ENCODE measurements around the gene LPP.

LPP gene

GRCh38 chr3:188309437-188310269 lies 155.7 kb downstream of the LPP start:
- DNase-seq, result no peak

GRCh38 chr3:188310270-188310710 lies 156.3 kb downstream of the LPP start:
- no peak for DNase-seq

DNA sequence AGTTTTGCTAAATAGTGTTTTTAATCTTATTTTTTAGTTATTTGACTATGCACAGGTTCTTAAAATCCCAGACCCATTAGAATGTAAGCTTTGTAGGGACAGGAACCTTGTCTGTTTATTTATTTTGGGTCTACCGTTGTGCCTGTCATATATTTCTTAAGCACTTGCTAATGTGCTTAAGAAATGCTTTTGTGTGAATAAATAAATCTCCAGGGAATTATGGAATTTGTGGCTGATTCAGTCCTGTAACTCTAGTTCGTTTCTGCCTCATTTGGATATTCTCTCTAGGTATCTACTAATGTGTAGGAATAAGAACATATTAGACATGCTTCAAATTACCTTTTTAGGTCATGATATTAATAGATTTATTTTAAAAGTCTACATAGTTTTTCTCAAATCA lies 161.6 kb downstream of the LPP start:
- no peak for DNase-seq

DNA sequence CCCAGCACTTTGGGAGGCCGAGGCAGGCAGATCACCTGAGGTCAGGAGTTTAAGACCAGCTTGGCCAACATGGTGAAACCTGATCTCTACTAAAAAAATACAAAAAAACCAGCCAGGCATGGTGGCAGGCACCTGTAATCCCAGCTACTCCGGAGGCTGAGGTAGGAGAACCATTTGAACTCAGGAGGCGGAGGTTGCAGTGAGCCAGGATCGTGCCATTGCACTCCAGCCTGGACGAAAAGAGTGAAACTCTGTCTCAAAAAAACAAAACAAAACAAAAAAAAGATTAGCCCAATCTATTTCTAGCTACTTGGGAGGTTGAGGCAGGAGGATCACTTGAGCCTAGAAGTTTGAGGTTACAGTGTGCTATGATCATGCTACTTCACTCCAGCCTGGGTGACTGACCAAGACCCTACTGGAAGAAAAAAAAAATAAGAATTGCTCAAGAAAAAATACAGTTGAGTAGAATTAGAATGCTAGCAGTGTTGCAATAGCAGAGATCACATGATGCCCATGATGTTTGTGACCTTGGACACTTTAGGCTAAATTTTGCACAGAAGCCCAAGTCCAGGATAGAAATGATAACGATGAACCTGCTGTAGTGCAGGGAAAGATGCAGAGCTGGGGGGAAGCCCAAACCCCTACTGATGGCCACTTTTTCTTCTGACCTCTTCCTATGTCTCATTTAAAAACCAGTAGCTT lies 162.2 kb downstream of the LPP start:
- DNase-seq, result no peak

DNA sequence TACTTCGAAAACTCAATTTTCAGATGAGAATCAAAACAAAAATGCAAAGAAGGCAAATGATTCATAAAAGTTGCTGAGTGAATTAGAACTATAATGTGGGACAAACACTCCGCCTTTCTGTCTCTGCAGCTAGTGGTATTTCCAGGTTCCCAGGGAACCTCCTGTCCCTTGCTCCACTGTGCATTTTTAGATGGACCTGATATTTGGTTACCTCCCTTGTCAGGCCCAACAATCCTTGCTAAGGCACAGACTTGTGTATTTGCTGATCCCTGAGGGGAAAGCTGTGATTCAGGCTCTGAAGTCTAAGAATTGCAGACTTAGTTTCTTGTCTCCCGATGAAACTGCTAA lies 162.7 kb downstream of the LPP start:
- no peak for DNase-seq

DNA sequence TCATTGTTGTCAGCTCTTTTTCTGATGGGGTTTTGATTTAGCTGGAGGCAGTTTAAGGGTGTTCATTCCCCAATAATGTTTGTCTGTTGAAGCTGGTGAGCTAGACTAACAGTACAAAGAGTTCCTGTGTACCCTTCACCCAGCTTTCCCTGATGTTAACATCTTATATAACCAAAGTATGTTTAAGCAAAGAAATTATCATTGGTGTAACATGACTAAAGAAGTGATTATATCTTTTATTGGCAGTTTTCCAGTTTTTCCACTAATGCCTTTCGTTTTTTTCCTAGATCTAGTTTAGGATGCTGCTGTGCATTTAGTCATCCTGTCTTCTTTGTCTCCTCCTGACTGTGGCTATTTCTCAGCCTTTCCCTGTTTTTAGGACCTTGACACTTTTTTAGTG lies 165.6 kb downstream of the LPP start:
- no peak for DNase-seq

DNA sequence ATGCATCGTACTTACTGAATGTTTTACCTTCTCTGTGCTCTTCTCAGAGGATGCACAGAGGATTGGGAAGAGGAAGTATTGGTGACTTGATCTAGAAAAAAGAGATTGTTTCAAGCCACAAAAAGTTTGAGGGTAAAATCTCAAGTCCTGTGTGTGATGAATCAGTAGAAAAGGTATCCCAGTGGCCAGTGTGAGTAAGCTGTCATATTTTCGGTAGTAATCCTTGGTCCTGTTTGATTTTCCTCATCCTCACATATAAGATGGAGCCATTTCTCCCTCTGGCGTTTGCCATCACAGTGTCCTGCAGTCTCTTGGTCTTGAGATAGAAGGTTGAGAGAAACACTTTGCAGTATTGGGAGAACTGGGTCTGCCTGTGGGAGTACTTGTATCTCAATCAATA lies 166.8 kb downstream of the LPP start:
- DNase-seq, result no peak

DNA sequence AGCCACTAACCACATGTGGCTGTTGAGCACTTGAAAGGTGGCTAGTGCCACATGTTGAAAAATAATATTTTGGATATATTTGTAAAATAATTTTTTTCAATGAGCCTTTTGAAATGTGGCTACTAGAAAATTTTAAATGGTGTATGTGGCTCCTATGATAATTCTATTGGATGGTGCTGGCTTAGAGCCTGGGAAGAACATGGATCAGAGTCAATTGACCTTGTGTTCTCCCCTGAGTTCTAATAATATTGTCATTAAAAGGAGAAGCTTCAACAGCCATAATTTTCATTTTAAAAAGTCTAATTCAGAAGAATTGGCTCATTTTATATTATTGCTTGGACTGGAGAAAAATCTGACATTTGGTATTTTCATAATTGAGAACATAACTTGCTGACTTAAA lies 167.3 kb downstream of the LPP start:
- no peak for DNase-seq

- DNase-seq, result no peak
These were observed 168.4 kb downstream of the LPP start for GRCh38 chr3:188322135-188322887.

DNA sequence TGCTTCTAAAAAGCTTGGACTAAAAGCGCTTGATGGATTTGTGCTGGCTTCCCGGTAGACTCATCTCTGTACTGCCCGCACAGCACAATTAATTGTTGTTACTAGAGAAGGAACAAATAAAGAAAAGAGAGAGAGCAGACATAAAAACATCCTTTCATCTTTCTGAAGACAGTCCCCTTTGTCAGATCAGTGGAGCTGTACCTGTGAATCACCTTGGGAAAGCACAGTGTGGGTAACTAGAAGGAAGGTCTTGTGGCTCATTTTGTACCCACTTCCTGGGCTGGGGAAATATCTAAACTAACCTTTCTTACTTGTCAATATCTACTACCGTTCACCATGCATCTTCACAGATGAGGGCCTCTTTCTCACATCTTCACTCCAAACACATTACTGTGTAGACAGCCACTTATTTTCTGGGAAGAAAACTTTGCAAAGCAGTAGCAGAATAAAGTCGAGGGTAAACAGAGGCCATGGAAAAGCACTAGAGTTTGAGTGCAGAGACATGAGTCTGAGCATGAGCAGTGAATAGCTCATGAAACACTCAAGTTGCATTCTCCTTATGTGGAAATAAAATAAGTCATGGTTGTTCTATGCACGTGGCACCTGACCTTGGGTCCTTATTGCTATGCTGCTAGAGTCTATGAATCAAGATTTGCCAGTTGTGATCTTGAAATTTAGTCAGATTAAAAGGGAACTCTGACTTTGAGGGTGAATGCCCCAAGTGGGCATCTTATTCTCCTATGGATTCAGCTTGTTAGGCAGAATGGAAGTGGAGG lies 169.3 kb downstream of the LPP start:
- no peak for DNase-seq

- no peak for DNase-seq
These were observed 172.2 kb downstream of the LPP start for GRCh38 chr3:188326111-188326510.

DNA sequence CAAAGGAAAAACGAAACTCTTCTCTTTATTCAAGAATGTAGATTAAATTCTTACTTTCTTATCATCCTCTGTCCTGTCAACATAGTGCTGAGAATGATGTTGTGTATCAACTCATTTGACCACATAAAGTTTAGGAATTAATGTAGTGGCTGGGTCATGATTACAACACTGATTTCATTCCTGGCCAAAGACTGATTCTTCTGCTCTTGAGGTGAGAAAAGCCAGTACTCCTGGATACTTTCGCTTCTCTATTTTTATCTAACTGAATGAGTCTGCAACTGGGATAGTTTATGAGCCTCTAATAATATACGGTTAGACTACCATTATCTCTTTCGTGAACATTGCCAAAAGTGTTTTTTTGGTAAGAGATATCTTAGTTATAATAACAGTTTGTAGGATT lies 173.0 kb downstream of the LPP start:
- DNase-seq, result no peak

DNA sequence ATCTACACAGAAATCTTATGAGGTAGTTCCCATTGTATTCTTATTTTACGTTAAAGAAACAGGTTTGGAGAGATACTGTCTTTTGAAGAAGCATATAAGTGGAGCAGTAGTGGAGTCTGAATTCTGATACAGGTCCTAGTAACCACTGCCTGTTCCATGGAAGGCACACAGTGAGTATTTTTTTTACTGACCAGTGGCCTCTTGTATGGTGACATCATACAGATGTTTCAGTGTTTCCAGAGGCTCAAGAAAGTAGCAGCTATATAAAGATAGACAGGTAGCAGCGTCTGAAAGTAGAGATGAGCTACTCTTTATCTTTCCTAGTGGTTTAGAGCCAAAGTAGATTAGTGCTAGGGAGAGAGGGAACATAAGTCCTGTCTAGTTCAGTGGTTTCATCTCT lies 173.5 kb downstream of the LPP start:
- no peak for DNase-seq

DNA sequence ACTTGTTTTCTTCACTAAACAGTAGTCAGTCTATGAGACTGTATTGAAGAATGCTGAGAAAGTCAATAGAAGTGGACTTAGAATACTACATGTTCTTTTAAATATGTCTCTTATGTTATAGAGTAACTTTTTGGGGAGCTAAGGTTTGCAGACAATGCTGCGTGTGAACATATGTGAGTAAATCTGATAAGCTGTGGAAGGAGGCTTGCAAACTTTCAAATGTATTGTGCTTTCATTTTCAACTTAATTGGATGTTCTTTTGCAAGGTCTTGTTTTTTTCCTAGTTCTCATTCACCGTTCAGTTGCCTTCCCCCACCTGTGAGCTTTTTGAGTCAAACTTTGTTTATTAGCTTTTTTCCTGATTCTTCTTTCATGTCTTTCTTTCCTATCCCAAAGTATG lies 176.2 kb downstream of the LPP start:
- DNase-seq, result no peak

DNA sequence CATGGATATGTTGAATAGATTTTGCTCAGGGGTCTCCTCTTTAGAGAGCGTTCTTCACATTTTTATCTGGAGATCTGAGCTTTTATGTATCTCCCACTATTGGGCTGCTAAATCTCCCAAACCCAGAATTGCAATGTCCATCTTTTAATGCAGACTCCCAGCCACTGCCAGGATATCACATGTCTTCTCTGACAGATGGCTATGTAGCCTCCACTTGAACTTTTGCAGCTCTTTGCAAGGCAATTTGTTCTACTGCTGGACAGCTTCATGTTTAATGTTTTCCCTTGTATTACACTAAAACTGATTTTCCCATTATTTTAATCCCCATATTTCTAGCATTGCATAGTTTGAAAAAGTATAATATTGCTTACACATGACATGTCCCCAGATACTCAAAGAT lies 177.2 kb downstream of the LPP start:
- no peak for DNase-seq

DNA sequence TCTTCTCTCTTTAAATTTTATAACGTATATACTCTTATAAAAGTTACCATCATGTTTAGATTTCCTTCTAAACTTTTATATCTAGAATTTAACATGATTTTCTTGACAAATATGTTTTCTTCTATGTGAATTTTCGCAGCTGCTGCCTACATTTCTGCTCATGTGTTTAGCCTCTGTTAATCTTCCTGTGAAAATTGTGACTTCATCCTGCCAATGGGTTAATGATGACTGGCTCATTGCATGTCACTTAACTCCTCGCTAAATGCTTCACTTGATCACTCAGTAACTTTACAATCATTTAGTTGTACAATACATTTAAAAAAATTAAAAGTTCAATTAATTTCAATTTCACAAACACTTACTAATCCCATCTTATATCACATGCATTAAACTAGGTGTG lies 178.1 kb downstream of the LPP start:
- no peak for DNase-seq

DNA sequence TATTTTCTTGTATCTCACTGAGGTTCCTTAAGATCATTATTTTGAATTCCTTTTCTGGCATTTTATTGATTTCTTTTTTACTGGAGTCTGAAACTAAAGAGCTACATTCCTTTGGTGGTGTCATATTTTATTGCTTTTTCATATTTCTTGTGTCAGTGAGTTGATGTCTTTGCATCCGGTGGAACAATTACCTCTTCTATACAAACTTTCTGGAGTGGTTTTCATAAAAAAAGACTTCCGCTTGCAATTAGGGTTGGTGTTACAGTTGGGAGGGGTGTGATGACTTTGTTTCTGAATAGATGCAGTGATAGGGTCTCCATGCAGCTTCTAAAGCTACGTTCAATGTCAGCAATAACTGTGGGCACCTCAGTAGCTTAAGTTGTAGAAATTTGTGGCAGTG lies 181.7 kb downstream of the LPP start:
- no peak for DNase-seq

DNA sequence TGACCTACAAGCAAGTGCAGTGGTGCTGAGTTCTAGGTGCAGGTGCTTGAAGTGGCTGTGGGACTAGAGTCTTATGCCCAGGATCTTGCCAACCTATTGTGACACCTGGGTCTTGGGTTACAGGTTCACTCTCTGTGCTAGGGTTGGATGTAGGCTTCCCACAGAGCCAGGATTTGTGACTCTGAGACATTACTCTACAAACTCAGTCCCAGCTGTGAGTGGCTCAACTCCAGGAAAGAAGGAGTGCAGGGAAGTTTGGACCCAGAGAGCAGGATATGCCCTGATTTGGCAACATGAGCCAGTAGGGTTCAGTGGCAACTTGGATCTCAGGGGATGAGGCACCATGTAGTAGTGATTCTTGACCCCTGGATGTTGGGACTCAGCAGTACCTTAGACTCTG lies 182.2 kb downstream of the LPP start:
- DNase-seq, result no peak

DNA sequence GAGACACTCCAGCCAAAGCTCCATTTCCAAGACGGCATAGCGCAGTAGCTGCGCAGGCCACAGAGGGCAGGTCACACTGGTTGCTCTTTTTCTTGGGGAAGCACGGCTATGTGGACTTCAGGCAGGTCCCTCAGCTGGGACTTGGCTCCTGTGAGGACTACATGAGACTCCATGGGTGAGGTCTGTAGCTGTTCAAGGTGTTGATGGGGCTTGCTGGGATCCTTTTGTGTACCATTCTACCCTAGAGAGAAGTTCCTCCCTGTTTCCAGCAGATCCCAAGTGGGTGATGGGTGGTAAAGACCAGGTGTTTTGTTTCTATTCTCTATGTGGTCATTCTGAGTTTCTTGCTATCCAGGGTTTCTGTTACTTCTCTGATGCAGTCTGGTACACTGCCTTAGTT lies 183.3 kb downstream of the LPP start:
- no peak for DNase-seq

DNA sequence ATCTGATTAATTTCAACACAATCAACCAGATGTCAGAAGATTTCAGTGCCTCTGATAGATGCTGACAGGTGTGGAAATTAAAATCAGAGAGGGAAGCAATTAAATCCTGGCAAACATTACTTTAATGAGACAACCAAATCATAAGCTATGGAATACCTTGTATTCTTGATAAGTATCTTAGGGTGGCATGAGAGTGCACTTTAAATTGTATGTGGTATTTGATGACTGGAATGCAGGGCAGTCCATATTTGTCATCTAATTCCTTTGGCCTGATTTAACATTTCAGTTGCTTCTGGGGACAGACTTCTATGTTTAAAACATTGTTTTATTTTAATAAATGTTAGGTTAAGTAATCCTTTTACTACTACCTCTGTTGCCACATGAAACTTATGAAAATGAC lies 184.1 kb downstream of the LPP start:
- DNase-seq, result no peak

DNA sequence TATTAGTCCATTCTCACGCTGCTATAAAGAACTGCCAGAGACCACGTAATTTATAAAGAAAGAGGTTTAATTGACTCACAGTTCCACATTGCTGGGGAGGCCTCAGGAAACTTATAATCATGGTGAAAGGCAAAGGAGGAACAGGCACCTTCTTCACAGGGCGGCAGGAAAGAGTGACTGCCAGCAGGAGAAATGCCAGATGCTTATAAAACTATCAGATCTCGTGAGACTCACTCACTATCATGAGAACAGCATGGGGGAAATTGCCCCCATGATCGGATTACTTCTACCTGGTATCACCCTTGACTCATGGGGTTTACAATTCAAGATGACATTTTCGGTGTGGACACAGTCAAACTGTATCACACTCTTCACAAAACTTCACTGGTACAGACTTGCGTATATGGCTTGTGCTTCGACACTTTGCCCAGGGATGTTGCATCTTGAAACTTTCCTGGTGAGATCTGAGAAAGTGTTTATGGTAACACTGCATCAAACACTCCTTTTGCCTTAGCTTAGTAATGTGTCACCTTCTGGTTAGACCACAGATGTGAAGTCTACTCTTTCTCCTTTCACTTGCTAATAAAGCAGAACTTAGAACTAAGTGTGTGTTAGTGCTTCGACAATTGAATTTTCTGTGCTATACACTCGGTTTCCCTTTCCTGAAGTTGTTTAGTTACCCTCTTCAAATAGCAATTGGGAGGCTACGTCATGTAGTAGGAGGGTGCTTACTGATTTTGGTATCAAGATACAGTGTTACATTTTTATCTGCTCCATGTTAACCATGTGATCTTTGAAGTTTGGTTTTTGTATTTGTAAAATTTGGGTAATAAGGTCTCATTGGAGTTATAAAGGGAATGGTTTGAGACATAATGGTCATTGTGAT lies 185.7 kb downstream of the LPP start:
- no peak for DNase-seq

DNA sequence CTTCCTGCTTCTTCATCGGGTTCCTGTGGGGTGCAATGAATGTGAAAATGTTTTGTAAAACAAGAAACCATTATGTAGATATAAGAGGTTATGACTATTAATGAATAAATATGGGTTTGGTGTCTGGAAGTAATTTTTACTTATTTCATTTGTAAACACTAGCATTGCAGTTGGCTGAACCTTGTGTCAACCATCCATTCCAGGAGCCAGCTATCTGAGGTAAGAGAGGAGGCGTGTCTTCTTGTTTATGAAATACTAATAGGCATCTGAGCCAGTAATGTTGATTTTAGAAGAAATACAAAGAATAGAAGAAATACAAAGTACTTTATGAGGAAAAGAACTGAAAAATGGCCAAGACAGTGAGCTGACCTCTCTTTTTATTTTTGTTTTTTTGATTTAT lies 187.5 kb downstream of the LPP start:
- no peak for DNase-seq

Data from NCI-H1694 (cell line).